Measurements from ENCODE around the gene GFER. TPM values are rescaled to one million over a fixed set of nuclear protein-coding genes. Genes with fewer than 3 reads are reported as not detected.
A peak's percentile ranks its signal among the peaks of the same experiment; 100 is the strongest.

The GFER gene
- total RNA-seq, 1 donor from 2014 or later = 19.7 TPM

GRCh38 chr16:1971796-1972489, 12.1 kb upstream of the GFER start, which contains the start of gene TBL3:
Gene TBL3 (plus strand): TSS chr16:1972053. CDS start chr16:1972165, 112 bp downstream.
- peak; percentile 97 for DNase-seq (ENCODE audit: low spot score)
- no peak for TF ChIP-seq CTCF (IDR thresholded peaks at IDR 0.05)
- Mint-ChIP-seq H3K27me3 (ENCODE audit: low read depth) (no peaks in the 10 kb centered on the region), H3K4me3 (ENCODE audit: unreplicated experiment) (peak within 1 kb of the TSS; percentile 96), H3K27ac (ENCODE audit: unreplicated experiment) (peak within 1 kb of the TSS; percentile 97), H3K36me3 (ENCODE audit: low read depth) (peaks cover 10% of the 10 kb centered on the region), H3K9me3 (ENCODE audit: low read depth) (no peaks in the 10 kb centered on the region), H3K4me1 (ENCODE audit: low read depth) (peaks cover 24% of the 10 kb centered on the region)

- H3K4me1 Mint-ChIP-seq (ENCODE audit: low read depth) = peaks cover 24% of the 10 kb centered on the region
- H3K27me3 Mint-ChIP-seq (ENCODE audit: low read depth) = no peaks in the 10 kb centered on the region
Observed at GRCh38 chr16:1972490-1972877, 11.5 kb upstream of the GFER start.

GRCh38 chr16:1973461-1974156, 10.4 kb upstream of the GFER start:
- DNase-seq (ENCODE audit: low spot score) = peak; percentile 85
- Mint-ChIP-seq H3K27me3 (ENCODE audit: low read depth) (no peaks in the 10 kb centered on the region), H3K4me1 (ENCODE audit: low read depth) (peaks cover 24% of the 10 kb centered on the region), H3K9me3 (ENCODE audit: low read depth) (no peaks in the 10 kb centered on the region), H3K27ac (ENCODE audit: unreplicated experiment) (peak overlapping the region; percentile 61), H3K4me3 (ENCODE audit: unreplicated experiment) (peak overlapping the region; percentile 96), H3K36me3 (ENCODE audit: low read depth) (peaks cover 14% of the 10 kb centered on the region)
- TF ChIP-seq CTCF (IDR thresholded peaks at IDR 0.05) = no peak

More at GRCh38 chr16:1972490-1972877, 11.5 kb upstream of the GFER start:
- DNase-seq (ENCODE audit: low spot score) = no peak
- H3K27ac Mint-ChIP-seq (ENCODE audit: unreplicated experiment) = no peak overlapping the region
- peaks cover 11% of the 10 kb centered on the region for H3K36me3 Mint-ChIP-seq (ENCODE audit: low read depth)
- peak overlapping the region; percentile 96 for H3K4me3 Mint-ChIP-seq (ENCODE audit: unreplicated experiment)
- TF ChIP-seq CTCF (IDR thresholded peaks at IDR 0.05) = no peak
- H3K9me3 Mint-ChIP-seq (ENCODE audit: low read depth) = no peaks in the 10 kb centered on the region

- H3K4me1 Mint-ChIP-seq (ENCODE audit: low read depth) = peaks cover 24% of the 10 kb centered on the region
- DNase-seq (ENCODE audit: low spot score) = peak; percentile 86
- H3K9me3 Mint-ChIP-seq (ENCODE audit: low read depth) = no peaks in the 10 kb centered on the region
- H3K36me3 Mint-ChIP-seq (ENCODE audit: low read depth) = peaks cover 15% of the 10 kb centered on the region
- TF ChIP-seq CTCF (IDR thresholded peaks at IDR 0.05) = no peak
- no peak overlapping the region for H3K27ac Mint-ChIP-seq (ENCODE audit: unreplicated experiment)
- H3K4me3 Mint-ChIP-seq (ENCODE audit: unreplicated experiment) = no peak overlapping the region
- no peaks in the 10 kb centered on the region for H3K27me3 Mint-ChIP-seq (ENCODE audit: low read depth)
Observed at GRCh38 chr16:1974157-1975070, 9.6 kb upstream of the GFER start.
